IMR-90 (cell line): ENCODE measurements around the gene FAM193B. TPM values are rescaled to one million over a fixed set of nuclear protein-coding genes. Genes with fewer than 3 reads are reported as not detected.

Experiments
- ATAC-seq: fragments of 200-7000 bp; cut with Tn5 transposase; 2 replicates; pipeline ENCODE4 v1.9.1; 2020; ENCODE audit warnings: low read depth, mild to moderate bottlenecking, moderate library complexity
- BruUV-seq: library from RNA; stranded (reverse); fragments of 400-500 nt; replicated peaks from 2 replicates; lab custom pipeline; 2021; lab: Mats Ljungman, UMichigan
- CTCF ChIA-PET: fragments of 300-600 bp; formaldehyde crosslinking; extraction: SDS; loops from one replicate; lab custom pipeline; 2021; ENCODE audit warnings: antibody characterized with exemption; lab: Yijun Ruan, JAX
- POLR2A ChIA-PET: fragments of 300-600 bp; sonication (Branson Sonifier 250); formaldehyde crosslinking; loops from one replicate; lab custom pipeline; 2022; ENCODE audit warnings: antibody characterized with exemption; ENCODE audit not compliant: unreplicated experiment; lab: Charles Lee
- DNase-seq: peaks from one replicate; pipeline ENCODE4 v3.0.0; 2013
- H2AFZ ChIP-seq: replicated peaks from 2 replicates; pipeline ENCODE3; 2013; ENCODE audit warnings: low read length, mild to moderate bottlenecking; ENCODE audit not compliant: poor library complexity
- H2AK5ac ChIP-seq: 2 replicates; pipeline ENCODE4 v1.6.1; 2013; ENCODE audit warnings: low read depth, low read length, inconsistent platforms
- H2AK9ac ChIP-seq: replicated peaks from 2 replicates; pipeline ENCODE3; 2013; ENCODE audit warnings: mild to moderate bottlenecking, low read depth, low read length, moderate library complexity; ENCODE audit not compliant: poor library complexity
- H2BK120ac ChIP-seq: 2 replicates; pipeline ENCODE4 v1.6.1; 2013; ENCODE audit warnings: low read depth, low read length, inconsistent platforms
- H2BK15ac ChIP-seq: 3 replicates; pipeline ENCODE4 v1.6.1; 2013; ENCODE audit warnings: low read depth, low read length, inconsistent platforms
- H2BK20ac ChIP-seq: 2 replicates; pipeline ENCODE4 v1.6.1; 2013; ENCODE audit warnings: low read depth, mild to moderate bottlenecking, inconsistent platforms, low read length, moderate library complexity
- H2BK5ac ChIP-seq: 2 replicates; pipeline ENCODE4 v1.6.1; 2013; ENCODE audit warnings: mild to moderate bottlenecking, low read depth, low read length, inconsistent platforms; ENCODE audit not compliant: poor library complexity, severe bottlenecking
- H3K14ac ChIP-seq: replicated peaks from 2 replicates; pipeline ENCODE4 v1.6.1; 2013; ENCODE audit warnings: low read depth, low read length, inconsistent platforms
- H3K18ac ChIP-seq: 2 replicates; pipeline ENCODE4 v1.6.1; 2013; ENCODE audit warnings: low read depth, low read length, control low read depth
- H3K23ac ChIP-seq: 2 replicates; pipeline ENCODE4 v1.6.1; 2013; ENCODE audit warnings: low read depth, low read length, inconsistent platforms
- H3K27ac ChIP-seq: 2 replicates; pipeline ENCODE4 v1.5.1; 2013; ENCODE audit warnings: mild to moderate bottlenecking, control low read depth, low read length; ENCODE audit not compliant: insufficient read depth
- H3K27me3 ChIP-seq: 2 replicates; pipeline ENCODE4 v1.6.1; 2013; ENCODE audit warnings: low read length; ENCODE audit not compliant: control insufficient read depth, insufficient read depth
- H3K36me3 ChIP-seq: 2 replicates; pipeline ENCODE4 v1.6.1; 2013; ENCODE audit warnings: low read length, mixed read lengths; ENCODE audit not compliant: control insufficient read depth, insufficient read depth
- H3K4ac ChIP-seq: 2 replicates; pipeline ENCODE4 v1.6.1; 2013; ENCODE audit warnings: low read depth, low read length, inconsistent platforms
- H3K4me1 ChIP-seq: 2 replicates; pipeline ENCODE4 v1.6.1; 2013; ENCODE audit warnings: low read length, mixed read lengths; ENCODE audit not compliant: control insufficient read depth, insufficient read depth
- H3K4me2 ChIP-seq: 2 replicates; pipeline ENCODE4 v1.6.1; 2013; ENCODE audit warnings: low read depth, mild to moderate bottlenecking, control low read depth, low read length, moderate library complexity
- H3K4me3 ChIP-seq: 2 replicates; pipeline ENCODE4 v1.5.1; 2013; ENCODE audit warnings: low read depth, mild to moderate bottlenecking, control low read depth, low read length, moderate library complexity; ENCODE audit not compliant: insufficient read depth
- H3K56ac ChIP-seq: 2 replicates; pipeline ENCODE4 v1.6.1; 2013; ENCODE audit warnings: low read length, inconsistent platforms; ENCODE audit not compliant: insufficient read depth; ENCODE audit errors: extremely low read depth
- H3K79me1 ChIP-seq, 2 experiments: 2 replicates each; pipeline ENCODE4 v1.6.1; 2013; ENCODE audit warnings: low read length in 2 of 2, inconsistent platforms in 1 of 2, low read depth in 1 of 2
- H3K9ac ChIP-seq: 2 replicates; pipeline ENCODE4 v1.6.1; 2013; ENCODE audit warnings: low read depth, low read length, control low read depth
- H3K9me1 ChIP-seq: 2 replicates; pipeline ENCODE4 v1.6.1; 2013; ENCODE audit warnings: low read length, inconsistent platforms; ENCODE audit not compliant: insufficient read depth
- H3K9me3 ChIP-seq: 2 replicates; pipeline ENCODE4 v1.6.1; 2013; ENCODE audit warnings: low read length; ENCODE audit not compliant: control insufficient read depth, insufficient read depth
- H4K20me1 ChIP-seq: 2 replicates; pipeline ENCODE4 v1.6.1; 2013; ENCODE audit warnings: low read length, inconsistent platforms; ENCODE audit not compliant: insufficient read depth
- H4K5ac ChIP-seq: 2 replicates; pipeline ENCODE4 v1.6.1; 2013; ENCODE audit warnings: mild to moderate bottlenecking, low read depth, low read length, control low read depth
- H4K8ac ChIP-seq, 2 experiments: 2 replicates each; pipeline ENCODE4 v1.6.1; 2013; ENCODE audit warnings: low read depth in 2 of 2, low read length in 2 of 2, control low read depth in 1 of 2, inconsistent platforms in 1 of 2
- H4K91ac ChIP-seq: 2 replicates; pipeline ENCODE4 v1.6.1; 2013; ENCODE audit warnings: low read depth, low read length, inconsistent platforms; ENCODE audit not compliant: insufficient read depth
- CHD1 ChIP-seq: IDR thresholded peaks from 2 replicates; pipeline ENCODE4 v1.6.1; 2012; ENCODE audit warnings: low read depth, low read length, improper control_type of control experiment
- FOS ChIP-seq: fragments of 150-350 bp; IDR thresholded peaks from 2 replicates; pipeline ENCODE4 v1.6.1; 2016; ENCODE audit warnings: low read depth, low read length
- WGBS, 2 experiments: methylation state at CpG; one replicate each; pipeline versions ENCODE4 v1.1.5 to v1.1.7; 2013; ENCODE audit warnings: missing lambda C conversion rate in 2 of 2; ENCODE audit not compliant: insufficient read length in 1 of 2; ENCODE audit errors: extremely low coverage in 2 of 2; 5-methylcytosine and 5-hydroxymethylcytosine counted together
- dilution Hi-C: fragments of 300-500 bp; cut with HindIII; formaldehyde crosslinking; loops from one replicate; pipeline ENCODE4 v1.14.3; 2018; ENCODE audit warnings: low sequenced_read_pairs; ENCODE audit not compliant: unreplicated experiment
- in situ Hi-C: fragments of 300-500 bp; cut with MboI; formaldehyde crosslinking; loops from 3 replicates; pipeline ENCODE4 v1.14.3; 2019; ENCODE audit warnings: low sequenced_read_pairs, inconsistent platforms, mixed read lengths
- intact Hi-C: fragments of 100-400 bp; cut with micrococcal nuclease; formaldehyde crosslinking; loops from 2 replicates; pipeline ENCODE4 v1.10.0; 2022
- polyA plus RNA-seq, 3 experiments: library from polyadenylated mRNA; depleted of rRNA; stranded (reverse); fragments of >200 nt; gene quantifications; 2 replicates each; pipeline ENCODE4 v1.2.3, GENCODE V29; 2012; ENCODE audit warnings: low replicate concordance in 1 of 3
- total RNA-seq: library from RNA; depleted of rRNA; stranded (reverse); fragments of >200 nt; gene quantifications from 2 replicates; pipeline ENCODE4 v1.2.3, GENCODE V29; 2012

The FAM193B gene
- total and polyA plus RNA-seq, 2 of the 4 experiments (the other 2 are of a cell fraction) = 9.5 to 52.2 TPM

GRCh38 chr5:177601577-177602457, 47.5 kb upstream of the FAM193B start:
- dilution Hi-C loops = no loop called here
- 40% methylated on average over 2 of the region's 13 CpGs; no CpG with 5 or more reads in 1 of the 2 experiments for WGBS, 2 experiments
- H2AFZ ChIP-seq = no peak overlapping the region
- no TSS peak for BruUV-seq
- no peaks in the 10 kb centered on the region for H3K27me3 ChIP-seq
- H3K9me3 ChIP-seq = no peaks in the 10 kb centered on the region
- H3K27ac ChIP-seq = no peak overlapping the region
- no peak overlapping the region for H3K18ac ChIP-seq
- no peak overlapping the region for H3K56ac ChIP-seq
- no peak overlapping the region for H3K23ac ChIP-seq
- 0 out of 2 replicates have a peak, but pooled peaks cover 3% of the 10 kb centered on the region for H3K9me1 ChIP-seq
- no peak overlapping the region for H4K8ac ChIP-seq
- H4K20me1 ChIP-seq = no peaks in the 10 kb centered on the region
- ChIA-PET CTCF (no interaction called here), POLR2A (interaction anchor here (0.5 kb wide), 1 partner anchor 483 kb away, joined by 5 read pairs; no protein-coding TSS in a partner anchor)
- no peak for TF ChIP-seq CHD1
- TF ChIP-seq FOS = no peak
- no peak overlapping the region for H2AK9ac ChIP-seq
- no peak for ATAC-seq
- peaks cover 3% of the 10 kb centered on the region for H3K4me1 ChIP-seq
- H3K4me2 ChIP-seq = no peak overlapping the region
- H3K4me3 ChIP-seq = no peak overlapping the region
- no peak overlapping the region; the same call in 1 of the 2 replicates for H3K9ac ChIP-seq
- no peak overlapping the region for H4K5ac ChIP-seq
- no peak overlapping the region for H3K4ac ChIP-seq
- no peak overlapping the region for H2AK5ac ChIP-seq
- H2BK20ac ChIP-seq = no peak overlapping the region
- intact Hi-C loops = loop anchor here (10.0 kb wide), 1 partner anchor 563 kb away; no protein-coding TSS in a partner anchor
- H3K36me3 ChIP-seq = peaks cover 14% of the 10 kb centered on the region; the same call in 1 of the 2 replicates
- in situ Hi-C loops = loop anchor here (10.0 to 25.0 kb wide), 2 partner anchors 460 to 553 kb away; partner anchors contain the start of gene NHP2
- H2BK5ac ChIP-seq = no peak overlapping the region
- no peak overlapping the region for H3K14ac ChIP-seq
- H2BK15ac ChIP-seq = no peak overlapping the region
- H3K79me1 ChIP-seq = peaks cover 11 to 25% of the 10 kb centered on the region in 2 experiments
- no peak overlapping the region for H2BK120ac ChIP-seq
- no peak for DNase-seq
- H4K91ac ChIP-seq = no peak overlapping the region
